Measurements from ENCODE around the gene ARMC3.

Gene ARMC3

GRCh38 chr10:23075672-23076071 is 147.8 kb downstream of the ARMC3 start:
- no peaks in the 10 kb centered on the region for H3K9me3 ChIP-seq (ENCODE audit: severe bottlenecking)
- H3K4me3 ChIP-seq (ENCODE audit: low read depth, low read length), result no peak overlapping the region
- no peak overlapping the region for H3K27ac ChIP-seq
- no peaks in the 10 kb centered on the region for H3K36me3 ChIP-seq
- no peak for TF ChIP-seq CTCF (IDR thresholded peaks at IDR 0.05; ENCODE audit: low read depth, low read length)
- DNase-seq, result no peak
- no peaks in the 10 kb centered on the region for H3K27me3 ChIP-seq (ENCODE audit: insufficient read depth, low read depth, severe bottlenecking)

GRCh38 chr10:23078114-23078513 is 150.3 kb downstream of the ARMC3 start:
- no peaks in the 10 kb centered on the region for H3K36me3 ChIP-seq
- H3K27me3 ChIP-seq (ENCODE audit: insufficient read depth, low read depth, severe bottlenecking), result no peaks in the 10 kb centered on the region
- no peak overlapping the region for H3K4me3 ChIP-seq (ENCODE audit: low read depth, low read length)
- DNase-seq, result no peak
- no peaks in the 10 kb centered on the region for H3K9me3 ChIP-seq (ENCODE audit: severe bottlenecking)
- no peak overlapping the region for H3K27ac ChIP-seq
- no peak for TF ChIP-seq CTCF (IDR thresholded peaks at IDR 0.05; ENCODE audit: low read depth, low read length)

GRCh38 chr10:23079700-23080099 is 151.8 kb downstream of the ARMC3 start:
- TF ChIP-seq CTCF (IDR thresholded peaks at IDR 0.05; ENCODE audit: low read depth, low read length), result no peak
- H3K4me3 ChIP-seq (ENCODE audit: low read depth, low read length), result no peak overlapping the region

GRCh38 chr10:23080262-23080661 is 152.4 kb downstream of the ARMC3 start:
- TF ChIP-seq CTCF (IDR thresholded peaks at IDR 0.05; ENCODE audit: low read depth, low read length), result no peak
- Histone ChIP-seq H3K4me3 (ENCODE audit: low read depth, low read length) (0 out of 2 replicates have a peak overlapping the region, but pooled peaks have one; percentile 18), H3K27ac (no peak overlapping the region), H3K9me3 (ENCODE audit: severe bottlenecking) (no peaks in the 10 kb centered on the region), H3K27me3 (ENCODE audit: insufficient read depth, low read depth, severe bottlenecking) (no peaks in the 10 kb centered on the region), H3K36me3 (no peaks in the 10 kb centered on the region)
- DNase-seq, result no peak

More at GRCh38 chr10:23079700-23080099, 151.8 kb downstream of the ARMC3 start:
- DNase-seq, result peak; percentile 60
- Histone ChIP-seq H3K9me3 (ENCODE audit: severe bottlenecking) (no peaks in the 10 kb centered on the region), H3K27me3 (ENCODE audit: insufficient read depth, low read depth, severe bottlenecking) (no peaks in the 10 kb centered on the region), H3K27ac (no peak overlapping the region), H3K36me3 (no peaks in the 10 kb centered on the region)

GRCh38 chr10:23081221-23081750 is 153.4 kb downstream of the ARMC3 start:
- no peaks in the 10 kb centered on the region for H3K9me3 ChIP-seq (ENCODE audit: severe bottlenecking)
- H3K4me3 ChIP-seq (ENCODE audit: low read depth, low read length), result no peak overlapping the region
- DNase-seq, result peak; percentile 42
- H3K36me3 ChIP-seq, result no peaks in the 10 kb centered on the region
- TF ChIP-seq CTCF (IDR thresholded peaks at IDR 0.05; ENCODE audit: low read depth, low read length), result no peak
- no peaks in the 10 kb centered on the region for H3K27me3 ChIP-seq (ENCODE audit: insufficient read depth, low read depth, severe bottlenecking)
- no peak overlapping the region for H3K27ac ChIP-seq

GRCh38 chr10:23081891-23082290 is 154.0 kb downstream of the ARMC3 start:
- H3K9me3 ChIP-seq (ENCODE audit: severe bottlenecking), result no peaks in the 10 kb centered on the region
- no peaks in the 10 kb centered on the region for H3K36me3 ChIP-seq
- TF ChIP-seq CTCF (IDR thresholded peaks at IDR 0.05; ENCODE audit: low read depth, low read length), result 0 out of 2 replicates have a peak, but pooled peaks have one; percentile 3
- H3K27me3 ChIP-seq (ENCODE audit: insufficient read depth, low read depth, severe bottlenecking), result no peaks in the 10 kb centered on the region
- DNase-seq, result no peak
- no peak overlapping the region for H3K27ac ChIP-seq
- no peak overlapping the region for H3K4me3 ChIP-seq (ENCODE audit: low read depth, low read length)

All from WERI-Rb-1 (cell line).